Panc1 (cell line): ENCODE data around the gene CNGB1. TPM values are rescaled to one million over a fixed set of nuclear protein-coding genes. Genes with fewer than 3 reads are reported as not detected.

ENCODE experiments used
- ATAC-seq: fragments of 200-7000 bp; cut with Tn5 transposase; 2 replicates; pipeline ENCODE4 v1.9.1; 2020; ENCODE audit warnings: mild to moderate bottlenecking, moderate library complexity
- BruUV-seq: library from RNA; stranded (reverse); fragments of 400-500 nt; replicated peaks from 2 replicates; lab custom pipeline; 2021; lab: Mats Ljungman, UMichigan
- CTCF ChIA-PET: fragments of 300-600 bp; sonication (Branson Sonifier 250); formaldehyde crosslinking; loops from one replicate; lab custom pipeline; 2022; ENCODE audit warnings: antibody characterized with exemption; lab: Charles Lee
- POLR2A ChIA-PET: fragments of 300-600 bp; sonication (Branson Sonifier 250); formaldehyde crosslinking; loops from one replicate; lab custom pipeline; 2022; ENCODE audit warnings: antibody characterized with exemption; lab: Charles Lee
- DNase-seq: peaks from one replicate; pipeline ENCODE4 v3.0.0-alpha.2; 2010; ENCODE audit warnings: low read depth, low spot score
- H3K27ac ChIP-seq: 2 replicates; pipeline ENCODE4 v1.5.1; 2011; ENCODE audit warnings: mild to moderate bottlenecking, low read length, inconsistent platforms
- H3K27me3 ChIP-seq: fragments of 200-500 bp; sonication (Bioruptor generic); 2 replicates; pipeline ENCODE4 v1.6.0; 2014; ENCODE audit warnings: low read length, inconsistent platforms; ENCODE audit not compliant: control insufficient read depth, insufficient read depth
- H3K36me3 ChIP-seq: fragments of 200-500 bp; sonication (Bioruptor generic); 2 replicates; pipeline ENCODE4 v1.5.1; 2014; ENCODE audit warnings: inconsistent platforms, mild to moderate bottlenecking, low read length, moderate library complexity; ENCODE audit not compliant: control insufficient read depth, insufficient read depth
- H3K4me1 ChIP-seq: 2 replicates; pipeline ENCODE4 v1.5.1; 2011; ENCODE audit warnings: inconsistent platforms, mild to moderate bottlenecking, low read length, moderate library complexity; ENCODE audit not compliant: control insufficient read depth, insufficient read depth
- H3K4me3 ChIP-seq, 2 experiments: 2 replicates each; pipeline ENCODE4 v1.5.1; 2011 to 2012; ENCODE audit warnings: low read depth in 2 of 2, low read length in 2 of 2, mild to moderate bottlenecking in 2 of 2, inconsistent platforms in 1 of 2, moderate library complexity in 1 of 2
- H3K9me3 ChIP-seq: fragments of 200-500 bp; sonication (Bioruptor generic); 2 replicates; pipeline ENCODE4 v1.5.1; 2014; ENCODE audit warnings: low read depth, mild to moderate bottlenecking, inconsistent platforms, low read length, moderate library complexity; ENCODE audit not compliant: control insufficient read depth, insufficient read depth
- CTCF ChIP-seq: fragments of 450-650 bp; IDR thresholded peaks from 2 replicates; pipeline ENCODE4 v1.5.1; 2017; ENCODE audit warnings: mild to moderate bottlenecking
- POLR2AphosphoS5 ChIP-seq: IDR thresholded peaks from 2 replicates; pipeline ENCODE4 v1.6.1; 2012; ENCODE audit warnings: mild to moderate bottlenecking, low read depth, low read length, moderate library complexity
- SIN3A ChIP-seq: IDR thresholded peaks from 2 replicates; pipeline ENCODE4 v1.6.1; 2012; ENCODE audit warnings: low read depth, mild to moderate bottlenecking, low read length, moderate library complexity, borderline replicate concordance; ENCODE audit not compliant: insufficient read depth
- TCF7L2 ChIP-seq: IDR thresholded peaks from 2 replicates; pipeline ENCODE4 v1.6.1; 2011; ENCODE audit warnings: mild to moderate bottlenecking, low read depth, low read length, inconsistent platforms
- in situ Hi-C: cut with HindIII; loops from 2 replicates; pipeline ENCODE4 v1.10.0; 2016; ENCODE audit warnings: low sequenced_read_pairs, low pct_unique_long_range_greater_than_20kb
- intact Hi-C: fragments of 100-400 bp; cut with micrococcal nuclease; formaldehyde crosslinking; loops from one replicate; pipeline ENCODE4 v1.10.0; 2022; ENCODE audit not compliant: unreplicated experiment
- total RNA-seq: library from RNA; stranded (reverse); gene quantifications from one replicate; pipeline ENCODE4 v1.2.1, GENCODE V29; 2021; ENCODE audit not compliant: unreplicated experiment
- TF ChIP-seq, protein P1 (sequence below), 2 experiments: IDR thresholded peaks; 2 replicates each; pipeline ENCODE4 v1.6.1; 2011 to 2012; ENCODE audit warnings: low read depth in 2 of 2, control low read depth in 1 of 2, low read length in 1 of 2, mild to moderate bottlenecking in 1 of 2, moderate library complexity in 1 of 2; ENCODE audit not compliant: insufficient read depth in 1 of 2

CNGB1 gene
- total RNA-seq, 1 experiment from 2014 or later, result not detected

DNA sequence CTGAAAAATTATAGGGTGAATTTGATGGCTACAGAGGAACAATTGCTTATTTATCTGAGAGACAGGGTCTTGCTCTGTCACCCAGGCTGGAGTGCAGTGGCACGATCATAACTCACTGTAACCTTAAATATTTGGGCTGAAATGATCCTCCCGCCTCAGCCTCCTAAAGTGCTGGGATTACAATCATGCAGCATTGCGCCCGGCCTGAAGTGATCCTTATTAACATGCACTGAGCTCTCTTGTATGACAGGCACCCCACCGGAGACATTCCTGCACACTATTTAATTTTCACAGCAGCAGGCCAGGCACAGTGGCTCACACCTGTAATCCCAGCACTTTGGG, 77.7 kb downstream of the CNGB1 start:
- intact Hi-C loops, result no loop called here
- no peak for TF ChIP-seq CTCF
- no peak overlapping the region for H3K4me3 ChIP-seq
- ATAC-seq (no peak), DNase-seq (no peak)
- no peaks in the 10 kb centered on the region for H3K9me3 ChIP-seq
- CTCF ChIA-PET, result no interaction called here
- H3K36me3 ChIP-seq, result no peaks in the 10 kb centered on the region
- H3K27me3 ChIP-seq, result no peaks in the 10 kb centered on the region
- in situ Hi-C loops, result no loop called here
- no TSS peak for BruUV-seq
- POLR2A ChIA-PET, result no interaction called here
- no peak overlapping the region for H3K27ac ChIP-seq
- no peaks in the 10 kb centered on the region for H3K4me1 ChIP-seq

DNA sequence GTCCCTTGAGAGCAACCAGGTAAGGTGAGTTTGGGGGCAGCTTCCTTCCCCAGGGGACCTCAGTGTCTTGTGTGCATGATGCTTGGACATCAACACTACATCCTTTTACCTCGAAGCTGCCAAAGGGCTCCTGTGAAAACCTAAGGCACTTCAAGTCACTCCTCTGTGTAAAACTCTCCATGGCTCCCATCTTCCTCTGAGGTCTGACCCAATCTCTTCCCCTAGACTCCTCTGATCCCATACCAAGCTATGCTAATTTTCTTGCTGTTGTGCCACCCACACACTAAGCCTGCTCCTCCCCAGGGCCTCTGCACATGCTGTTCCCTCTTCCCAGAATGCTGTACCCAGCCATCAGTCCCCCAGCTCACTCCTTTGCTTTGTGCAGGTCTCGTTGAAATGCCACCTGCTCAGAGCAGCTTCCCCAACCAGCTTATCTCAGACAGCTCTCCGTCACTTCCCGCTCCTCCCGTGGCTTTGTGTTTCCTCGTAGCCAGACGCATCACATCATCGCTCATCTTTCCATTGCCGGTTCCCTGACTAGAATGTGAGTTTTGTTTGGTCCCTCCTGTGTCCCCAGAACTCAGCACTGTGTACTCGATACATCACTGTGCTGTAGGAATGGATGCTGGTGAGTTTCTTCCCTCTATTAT, 78.4 kb downstream of the CNGB1 start:
- CTCF ChIA-PET, result interaction anchor here (0.6 kb wide), 1 partner anchor 15 kb away, joined by 3 read pairs; no protein-coding TSS in a partner anchor

More for the DNA sequence above, 78.4 kb downstream of the CNGB1 start:
- no peak for ATAC-seq
- TF ChIP-seq, protein P1, sequence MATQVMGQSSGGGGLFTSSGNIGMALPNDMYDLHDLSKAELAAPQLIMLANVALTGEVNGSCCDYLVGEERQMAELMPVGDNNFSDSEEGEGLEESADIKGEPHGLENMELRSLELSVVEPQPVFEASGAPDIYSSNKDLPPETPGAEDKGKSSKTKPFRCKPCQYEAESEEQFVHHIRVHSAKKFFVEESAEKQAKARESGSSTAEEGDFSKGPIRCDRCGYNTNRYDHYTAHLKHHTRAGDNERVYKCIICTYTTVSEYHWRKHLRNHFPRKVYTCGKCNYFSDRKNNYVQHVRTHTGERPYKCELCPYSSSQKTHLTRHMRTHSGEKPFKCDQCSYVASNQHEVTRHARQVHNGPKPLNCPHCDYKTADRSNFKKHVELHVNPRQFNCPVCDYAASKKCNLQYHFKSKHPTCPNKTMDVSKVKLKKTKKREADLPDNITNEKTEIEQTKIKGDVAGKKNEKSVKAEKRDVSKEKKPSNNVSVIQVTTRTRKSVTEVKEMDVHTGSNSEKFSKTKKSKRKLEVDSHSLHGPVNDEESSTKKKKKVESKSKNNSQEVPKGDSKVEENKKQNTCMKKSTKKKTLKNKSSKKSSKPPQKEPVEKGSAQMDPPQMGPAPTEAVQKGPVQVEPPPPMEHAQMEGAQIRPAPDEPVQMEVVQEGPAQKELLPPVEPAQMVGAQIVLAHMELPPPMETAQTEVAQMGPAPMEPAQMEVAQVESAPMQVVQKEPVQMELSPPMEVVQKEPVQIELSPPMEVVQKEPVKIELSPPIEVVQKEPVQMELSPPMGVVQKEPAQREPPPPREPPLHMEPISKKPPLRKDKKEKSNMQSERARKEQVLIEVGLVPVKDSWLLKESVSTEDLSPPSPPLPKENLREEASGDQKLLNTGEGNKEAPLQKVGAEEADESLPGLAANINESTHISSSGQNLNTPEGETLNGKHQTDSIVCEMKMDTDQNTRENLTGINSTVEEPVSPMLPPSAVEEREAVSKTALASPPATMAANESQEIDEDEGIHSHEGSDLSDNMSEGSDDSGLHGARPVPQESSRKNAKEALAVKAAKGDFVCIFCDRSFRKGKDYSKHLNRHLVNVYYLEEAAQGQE (IDR thresholded peaks at IDR 0.05; ENCODE audit: insufficient read depth in 1 of 2, low read depth in 2 of 2, low read length in 1 of 2), result no peak
- TF ChIP-seq SIN3A (no peak), POLR2AphosphoS5 (no peak), TCF7L2 (no peak), CTCF (no peak)
- intact Hi-C loops (no loop called here), in situ Hi-C loops (no loop called here)
- H3K27ac ChIP-seq, result no peak overlapping the region
- no peaks in the 10 kb centered on the region for H3K27me3 ChIP-seq
- DNase-seq, result no peak
- no peak overlapping the region for H3K4me3 ChIP-seq
- BruUV-seq, result no TSS peak
- POLR2A ChIA-PET, result no interaction called here
- no peaks in the 10 kb centered on the region for H3K4me1 ChIP-seq
- H3K36me3 ChIP-seq, result no peaks in the 10 kb centered on the region
- H3K9me3 ChIP-seq, result no peaks in the 10 kb centered on the region
